Lower lobe of right lung (tissue), 2 donors: Measurements from ENCODE around the gene ARHGAP31. TPM values are rescaled to one million over a fixed set of nuclear protein-coding genes. Genes with fewer than 3 reads are reported as not detected.

Experiments used
- ATAC-seq, 2 donors: fragments of 200-7000 bp; cut with Tn5 transposase; one replicate each; pipeline ENCODE4 v1.9.1; 2020 to 2022; ENCODE audit warnings: mild to moderate bottlenecking in 2 of 2, moderate library complexity in 2 of 2
- DNase-seq: peaks from one replicate; pipeline ENCODE4 v3.0.0-alpha.2; 2020
- H3K27ac ChIP-seq: fragments of 200-600 bp; one replicate; pipeline ENCODE4 v1.8.0; 2022
- H3K27me3 ChIP-seq: fragments of 200-600 bp; one replicate; pipeline ENCODE4 v1.8.0; 2022; ENCODE audit warnings: low read depth
- H3K36me3 ChIP-seq: fragments of 200-600 bp; one replicate; pipeline ENCODE4 v1.8.0; 2022; ENCODE audit warnings: mild to moderate bottlenecking
- H3K4me1 ChIP-seq: fragments of 200-600 bp; one replicate; pipeline ENCODE4 v1.8.0; 2022
- H3K4me3 ChIP-seq: fragments of 200-600 bp; one replicate; pipeline ENCODE4 v1.8.0; 2022; ENCODE audit warnings: mild to moderate bottlenecking
- H3K9me3 ChIP-seq: fragments of 200-600 bp; one replicate; pipeline ENCODE4 v1.8.0; 2022
- CTCF ChIP-seq: fragments of 200-600 bp; IDR thresholded peaks from one replicate; pipeline ENCODE4 v1.8.0; 2022; ENCODE audit warnings: antibody characterized with exemption, mild to moderate bottlenecking
- intact Hi-C: fragments of 100-400 bp; cut with DNase I; formaldehyde crosslinking; loops from one replicate; pipeline ENCODE4 v1.11.0; 2022
- total RNA-seq: library from RNA; stranded (reverse); fragmentation: NEBNext Ultra II Directional; extraction: Animal tissue kit (Norgen Biotek cat#: 25700); gene quantifications from one replicate; pipeline ENCODE4 v1.2.1, GENCODE V29; 2021
- donor health status: DM: no; HTN: yes; CAD: no; lungs with severe emphysema.

Gene ARHGAP31
- total RNA-seq, 1 donor from 2014 or later = 100 TPM

GRCh38 chr3:119297169-119297568 is 3.0 kb downstream of the ARHGAP31 start:
- TF ChIP-seq CTCF = no peak
- peak overlapping the region; percentile 94 for H3K27ac ChIP-seq
- peak overlapping the region; percentile 72 for H3K4me3 ChIP-seq
- DNase-seq = no peak
- no peak for ATAC-seq
- H3K9me3 ChIP-seq = no peaks in the 10 kb centered on the region
- no peaks in the 10 kb centered on the region for H3K27me3 ChIP-seq
- peaks cover 24% of the 10 kb centered on the region for H3K36me3 ChIP-seq
- H3K4me1 ChIP-seq = peaks cover 73% of the 10 kb centered on the region
- intact Hi-C loops = no loop called here

- Histone ChIP-seq H3K36me3 (peaks cover 34% of the 10 kb centered on the region), H3K27ac (peak overlapping the region; percentile 18), H3K4me1 (peaks cover 75% of the 10 kb centered on the region), H3K9me3 (no peaks in the 10 kb centered on the region), H3K4me3 (peak overlapping the region; percentile 72), H3K27me3 (no peaks in the 10 kb centered on the region)
- no peak for TF ChIP-seq CTCF
- ATAC-seq = no peak
- intact Hi-C loops = no loop called here
- no peak for DNase-seq
These were observed 4.4 kb downstream of the ARHGAP31 start for GRCh38 chr3:119298565-119298941.

GRCh38 chr3:119300991-119301391 is 6.8 kb downstream of the ARHGAP31 start:
- TF ChIP-seq CTCF = no peak
- ATAC-seq (peak; percentile 64 to 82), DNase-seq (peak; percentile 64)
- Histone ChIP-seq H3K4me3 (peak overlapping the region; percentile 2), H3K36me3 (peaks cover 36% of the 10 kb centered on the region), H3K27ac (peak overlapping the region; percentile 66), H3K27me3 (no peaks in the 10 kb centered on the region), H3K9me3 (no peaks in the 10 kb centered on the region), H3K4me1 (peaks cover 99% of the 10 kb centered on the region)
- intact Hi-C loops = no loop called here

- ATAC-seq (peak; percentile 45 to 50), DNase-seq (peak; percentile 58)
- H3K27me3 ChIP-seq = no peaks in the 10 kb centered on the region
- H3K27ac ChIP-seq = peak overlapping the region; percentile 66
- peaks cover 100% of the 10 kb centered on the region for H3K4me1 ChIP-seq
- no peaks in the 10 kb centered on the region for H3K9me3 ChIP-seq
- peaks cover 36% of the 10 kb centered on the region for H3K36me3 ChIP-seq
- intact Hi-C loops = no loop called here
- no peak for TF ChIP-seq CTCF
- no peak overlapping the region for H3K4me3 ChIP-seq
These were observed 7.5 kb downstream of the ARHGAP31 start for GRCh38 chr3:119301662-119302061.

GRCh38 chr3:119302697-119303551 is 8.7 kb downstream of the ARHGAP31 start:
- no peak for TF ChIP-seq CTCF
- ATAC-seq = no peak
- intact Hi-C loops = no loop called here
- Histone ChIP-seq H3K36me3 (peaks cover 32% of the 10 kb centered on the region), H3K27ac (peak overlapping the region; percentile 36), H3K4me1 (peaks cover 88% of the 10 kb centered on the region), H3K4me3 (no peak overlapping the region), H3K27me3 (no peaks in the 10 kb centered on the region), H3K9me3 (no peaks in the 10 kb centered on the region)
- no peak for DNase-seq
